Endothelial cell of hepatic sinusoid (primary cell): Measurements from ENCODE around the gene FBXO31.

Experiments used
- in situ Hi-C: cut with HindIII; loops from 2 replicates; pipeline ENCODE4 v1.10.0; 2017; ENCODE audit warnings: low sequenced_read_pairs

The FBXO31 gene

GRCh38 chr16:87293990-87294389 lies 89.6 kb downstream of the FBXO31 start:
- in situ Hi-C loops, result no loop called here

GRCh38 chr16:87291944-87292343 lies 91.6 kb downstream of the FBXO31 start:
- in situ Hi-C loops, result no loop called here

- in situ Hi-C loops, result no loop called here
Measured at GRCh38 chr16:87288753-87289362, 94.7 kb downstream of the FBXO31 start.

GRCh38 chr16:87286839-87287626 lies 96.5 kb downstream of the FBXO31 start:
- in situ Hi-C loops, result no loop called here

GRCh38 chr16:87284183-87284582 lies 99.4 kb downstream of the FBXO31 start:
- in situ Hi-C loops, result no loop called here

GRCh38 chr16:87279094-87279658 lies 104.4 kb downstream of the FBXO31 start:
- in situ Hi-C loops, result no loop called here

GRCh38 chr16:87278191-87279093 lies 105.1 kb downstream of the FBXO31 start:
- in situ Hi-C loops, result no loop called here
